Caco-2 (cell line): ENCODE measurements around the gene ADA. TPM values are rescaled to one million over a fixed set of nuclear protein-coding genes. Genes with fewer than 3 reads are reported as not detected.

ENCODE experiments used
- BruUV-seq: library from RNA; stranded (reverse); fragments of 400-500 nt; replicated peaks from 2 replicates; lab custom pipeline; 2021; lab: Mats Ljungman, UMichigan
- CTCF ChIA-PET: fragments of 300-600 bp; sonication (Branson Sonifier 250); formaldehyde crosslinking; loops from one replicate; lab custom pipeline; 2022; ENCODE audit warnings: antibody characterized with exemption; lab: Charles Lee
- POLR2A ChIA-PET: fragments of 300-600 bp; sonication (Branson Sonifier 250); formaldehyde crosslinking; loops from one replicate; lab custom pipeline; 2022; ENCODE audit warnings: antibody characterized with exemption; lab: Charles Lee
- DNase-seq, 2 experiments: peaks; one replicate each; pipeline versions ENCODE4 v3.0.0 to v3.0.0-alpha.2; 2020 to 2022
- H3K27me3 ChIP-seq: replicated peaks from 2 replicates; pipeline ENCODE4 v1.6.0; 2011; ENCODE audit warnings: low read length; ENCODE audit not compliant: control insufficient read depth, insufficient read depth
- H3K36me3 ChIP-seq: 2 replicates; pipeline ENCODE4 v1.5.1; 2011; ENCODE audit warnings: low read length; ENCODE audit not compliant: control insufficient read depth, insufficient read depth
- H3K4me1 ChIP-seq: fragments of 250-450 bp; sonication (Bioruptor Pico); 2 replicates; pipeline ENCODE4 v1.5.1; 2020; ENCODE audit warnings: mild to moderate bottlenecking
- H3K4me3 ChIP-seq: 2 replicates; pipeline ENCODE4 v1.5.1; 2011; ENCODE audit warnings: low read depth, mild to moderate bottlenecking, control low read depth, low read length
- H3K9me3 ChIP-seq: fragments of 250-450 bp; sonication (Bioruptor Pico); 2 replicates; pipeline ENCODE4 v1.5.1; 2020; ENCODE audit warnings: mild to moderate bottlenecking, moderate library complexity
- H3K27ac Mint-ChIP-seq: one replicate; pipeline ENCODE4 v1.8.0; 2022; ENCODE audit warnings: mixed read lengths; ENCODE audit not compliant: unreplicated experiment
- H3K27me3 Mint-ChIP-seq: one replicate; pipeline ENCODE4 v1.8.0; 2022; ENCODE audit warnings: mixed read lengths; ENCODE audit not compliant: insufficient read depth, unreplicated experiment
- H3K36me3 Mint-ChIP-seq: one replicate; pipeline ENCODE4 v1.8.0; 2022; ENCODE audit warnings: mild to moderate bottlenecking, mixed read lengths; ENCODE audit not compliant: insufficient read depth, unreplicated experiment
- H3K4me1 Mint-ChIP-seq: one replicate; pipeline ENCODE4 v1.8.0; 2022; ENCODE audit warnings: low read depth, mixed read lengths; ENCODE audit not compliant: unreplicated experiment
- H3K4me3 Mint-ChIP-seq: one replicate; pipeline ENCODE4 v1.8.0; 2022; ENCODE audit warnings: mild to moderate bottlenecking, moderate library complexity, mixed read lengths; ENCODE audit not compliant: unreplicated experiment
- H3K9me3 Mint-ChIP-seq: one replicate; pipeline ENCODE4 v1.8.0; 2022; ENCODE audit warnings: mixed read lengths; ENCODE audit not compliant: unreplicated experiment
- intact Hi-C: fragments of 100-400 bp; cut with micrococcal nuclease; formaldehyde crosslinking; loops from one replicate; pipeline ENCODE4 v1.10.0; 2022; ENCODE audit not compliant: unreplicated experiment
- total RNA-seq: library from RNA; stranded (reverse); gene quantifications from 2 replicates; pipeline ENCODE4 v1.2.3, GENCODE V29; 2022
- TF ChIP-seq, protein P1 (sequence below), 2 experiments: fragments of 200-600 bp in 1 of 2; IDR thresholded peaks; 1 replicate in 1 of 2; 2 replicates in 1 of 2; pipeline versions ENCODE4 v1.5.1 to v1.8.0; 2011 to 2022; ENCODE audit warnings: antibody characterized with exemption in 1 of 2, control low read depth in 1 of 2, inconsistent platforms in 1 of 2, low read depth in 1 of 2, low read length in 1 of 2, mild to moderate bottlenecking in 1 of 2, moderate library complexity in 1 of 2; ENCODE audit not compliant: insufficient read depth in 1 of 2, severe bottlenecking in 1 of 2, unreplicated experiment in 1 of 2

Gene ADA
- total RNA-seq, 1 experiment from 2014 or later: 21.1 TPM

DNA sequence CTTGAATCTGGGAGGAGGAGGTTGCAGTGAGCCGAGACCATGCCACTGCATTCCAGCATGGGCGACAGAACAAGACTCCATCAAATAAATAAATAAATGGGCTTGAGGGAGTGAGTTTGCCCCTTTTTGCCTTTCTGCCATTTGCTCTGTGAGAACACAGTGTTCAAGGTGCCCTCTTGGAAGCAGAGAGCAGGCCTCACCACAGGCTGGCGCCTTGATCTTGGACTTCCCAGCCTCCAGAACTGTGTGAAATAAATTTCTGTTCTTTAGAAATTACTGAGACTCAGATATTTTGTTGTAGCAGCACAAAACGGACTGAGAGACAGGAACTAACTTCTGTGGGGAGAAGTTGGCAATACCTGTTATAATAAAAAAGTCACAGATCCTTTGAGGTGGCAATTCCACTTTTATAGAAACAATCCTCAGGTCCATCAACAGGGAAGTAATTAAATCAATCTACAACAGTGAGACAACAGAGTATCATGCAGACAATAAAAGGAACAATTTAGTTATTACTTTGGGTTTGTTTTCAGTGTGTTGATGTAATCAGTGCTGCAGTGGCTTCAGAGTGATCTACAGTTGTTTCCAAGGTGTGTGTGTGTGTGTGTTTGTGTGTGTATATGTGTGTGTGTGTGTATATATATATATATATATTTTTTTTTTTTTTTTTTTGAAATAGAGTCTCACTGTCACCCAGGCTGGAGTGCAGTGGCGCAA, 44.6 kb downstream of the ADA start:
- no peak for DNase-seq
- intact Hi-C loops: no loop called here
- Histone ChIP-seq H3K9me3 (peaks cover 4% of the 10 kb centered on the region; the same call in 1 of the 2 replicates), H3K4me1 (peaks cover 12% of the 10 kb centered on the region), H3K27me3 (no peaks in the 10 kb centered on the region), H3K36me3 (no peaks in the 10 kb centered on the region), H3K4me3 (no peak overlapping the region)
- Mint-ChIP-seq H3K4me3 (no peak overlapping the region), H3K36me3 (no peaks in the 10 kb centered on the region), H3K27ac (no peak overlapping the region), H3K27me3 (no peaks in the 10 kb centered on the region), H3K9me3 (no peaks in the 10 kb centered on the region), H3K4me1 (peaks cover 9% of the 10 kb centered on the region)
- ChIA-PET CTCF (no interaction called here), POLR2A (no interaction called here)
- TF ChIP-seq, protein P1, sequence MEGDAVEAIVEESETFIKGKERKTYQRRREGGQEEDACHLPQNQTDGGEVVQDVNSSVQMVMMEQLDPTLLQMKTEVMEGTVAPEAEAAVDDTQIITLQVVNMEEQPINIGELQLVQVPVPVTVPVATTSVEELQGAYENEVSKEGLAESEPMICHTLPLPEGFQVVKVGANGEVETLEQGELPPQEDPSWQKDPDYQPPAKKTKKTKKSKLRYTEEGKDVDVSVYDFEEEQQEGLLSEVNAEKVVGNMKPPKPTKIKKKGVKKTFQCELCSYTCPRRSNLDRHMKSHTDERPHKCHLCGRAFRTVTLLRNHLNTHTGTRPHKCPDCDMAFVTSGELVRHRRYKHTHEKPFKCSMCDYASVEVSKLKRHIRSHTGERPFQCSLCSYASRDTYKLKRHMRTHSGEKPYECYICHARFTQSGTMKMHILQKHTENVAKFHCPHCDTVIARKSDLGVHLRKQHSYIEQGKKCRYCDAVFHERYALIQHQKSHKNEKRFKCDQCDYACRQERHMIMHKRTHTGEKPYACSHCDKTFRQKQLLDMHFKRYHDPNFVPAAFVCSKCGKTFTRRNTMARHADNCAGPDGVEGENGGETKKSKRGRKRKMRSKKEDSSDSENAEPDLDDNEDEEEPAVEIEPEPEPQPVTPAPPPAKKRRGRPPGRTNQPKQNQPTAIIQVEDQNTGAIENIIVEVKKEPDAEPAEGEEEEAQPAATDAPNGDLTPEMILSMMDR (IDR thresholded peaks at IDR 0.05; ENCODE audit: insufficient read depth in 1 of 2, low read depth in 1 of 2, low read length in 1 of 2, severe bottlenecking in 1 of 2, unreplicated experiment in 1 of 2): no peak
- BruUV-seq: no TSS peak

DNA sequence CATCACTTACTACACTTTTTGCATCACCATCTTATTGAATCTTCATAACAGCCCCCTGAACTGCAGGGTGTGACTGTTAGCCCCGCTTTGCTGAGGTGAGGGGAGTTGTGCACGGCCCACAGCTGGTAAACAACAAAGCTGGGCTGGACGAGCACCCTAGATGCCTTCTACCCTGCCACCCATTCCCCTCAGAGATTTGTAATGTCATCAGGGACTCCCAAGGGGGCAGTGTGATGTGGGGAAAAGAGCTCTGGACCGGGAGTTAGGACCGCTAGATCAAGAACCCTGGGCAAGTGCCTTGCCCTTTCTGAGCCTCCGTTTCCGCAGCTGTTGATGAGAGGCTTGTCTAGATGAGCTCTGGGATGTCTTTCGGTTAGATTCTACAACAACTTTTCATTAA, 48.2 kb downstream of the ADA start:
- H3K4me3 Mint-ChIP-seq: no peak overlapping the region
- H3K27ac Mint-ChIP-seq: no peak overlapping the region
- Histone ChIP-seq H3K36me3 (no peaks in the 10 kb centered on the region), H3K9me3 (peaks cover 4% of the 10 kb centered on the region; the same call in 1 of the 2 replicates), H3K4me3 (no peak overlapping the region), H3K27me3 (no peaks in the 10 kb centered on the region), H3K4me1 (no peaks in the 10 kb centered on the region; the same call in 1 of the 2 replicates)
- no peaks in the 10 kb centered on the region for H3K27me3 Mint-ChIP-seq
- no peaks in the 10 kb centered on the region for H3K9me3 Mint-ChIP-seq
- TF ChIP-seq, protein P1 (IDR thresholded peaks at IDR 0.05; ENCODE audit: insufficient read depth in 1 of 2, low read depth in 1 of 2, low read length in 1 of 2, severe bottlenecking in 1 of 2, unreplicated experiment in 1 of 2): peak; percentile 25 to 43
- no TSS peak for BruUV-seq
- ChIA-PET POLR2A (interaction anchor here (0.6 kb wide), 1 partner anchor 128 kb away, joined by 4 read pairs; the partner anchor contains the start of gene TTPAL), CTCF (interaction anchor here (0.6 to 0.9 kb wide), 4 partner anchors 10 to 219 kb away, joined by 3 to 5 read pairs (median 3); no protein-coding TSS in a partner anchor)
- intact Hi-C loops: no loop called here
- no peaks in the 10 kb centered on the region for H3K36me3 Mint-ChIP-seq
- peak in 1 of 2 experiments; percentile 40 for DNase-seq
- H3K4me1 Mint-ChIP-seq: no peaks in the 10 kb centered on the region

DNA sequence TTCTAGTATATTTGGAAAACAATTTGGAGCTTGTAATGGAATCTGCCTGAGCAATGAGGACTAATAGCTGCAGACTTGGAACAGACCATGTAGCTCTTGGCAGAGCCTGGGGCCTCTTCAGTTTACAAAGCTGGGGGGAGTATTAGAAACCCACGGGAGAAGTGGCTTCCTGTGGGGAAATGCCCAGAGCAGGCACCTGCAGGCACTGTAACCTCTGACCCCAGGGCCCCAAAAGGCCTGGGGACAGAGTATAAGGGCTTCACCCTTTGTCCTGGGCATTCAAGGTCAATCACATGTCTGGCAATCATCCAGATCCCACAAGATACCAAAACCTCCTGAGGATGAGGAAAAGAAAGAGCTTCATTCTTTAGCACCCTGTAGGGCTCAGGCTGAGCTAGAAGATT, 49.7 kb downstream of the ADA start:
- intact Hi-C loops: no loop called here
- no peak overlapping the region for H3K4me3 ChIP-seq
- H3K4me3 Mint-ChIP-seq: no peak overlapping the region
- no peaks in the 10 kb centered on the region for H3K4me1 Mint-ChIP-seq
- no peak for DNase-seq
- no peaks in the 10 kb centered on the region for H3K36me3 ChIP-seq
- no peak overlapping the region for H3K27ac Mint-ChIP-seq
- no peaks in the 10 kb centered on the region for H3K36me3 Mint-ChIP-seq
- no peaks in the 10 kb centered on the region; the same call in 1 of the 2 replicates for H3K4me1 ChIP-seq
- no peaks in the 10 kb centered on the region for H3K9me3 Mint-ChIP-seq
- no TSS peak for BruUV-seq
- H3K9me3 ChIP-seq: peaks cover 2% of the 10 kb centered on the region; the same call in 1 of the 2 replicates
- TF ChIP-seq, protein P1 (IDR thresholded peaks at IDR 0.05; ENCODE audit: insufficient read depth in 1 of 2, low read depth in 1 of 2, low read length in 1 of 2, severe bottlenecking in 1 of 2, unreplicated experiment in 1 of 2): no peak
- ChIA-PET CTCF (interaction anchor here (0.8 kb wide), 1 partner anchor 8 kb away, joined by 3 read pairs; no protein-coding TSS in a partner anchor), POLR2A (no interaction called here)
- no peaks in the 10 kb centered on the region for H3K27me3 Mint-ChIP-seq
- H3K27me3 ChIP-seq: no peaks in the 10 kb centered on the region
